NOMO-1 treated with DMSO at 0.1 percent for 48 hours (cell line): ENCODE results near the gene CASR.
"Not testable (repeated sequence)": the region's sequence is repeated elsewhere in the genome, so short reads cannot be mapped to it uniquely, and the experiment has no call there.

Experiments used
- DNase-seq: peaks from one replicate; lab custom pipeline; 2025; ENCODE audit not compliant: unreplicated experiment; lab: John Stamatoyannopoulos, UW

Gene CASR, protein sequence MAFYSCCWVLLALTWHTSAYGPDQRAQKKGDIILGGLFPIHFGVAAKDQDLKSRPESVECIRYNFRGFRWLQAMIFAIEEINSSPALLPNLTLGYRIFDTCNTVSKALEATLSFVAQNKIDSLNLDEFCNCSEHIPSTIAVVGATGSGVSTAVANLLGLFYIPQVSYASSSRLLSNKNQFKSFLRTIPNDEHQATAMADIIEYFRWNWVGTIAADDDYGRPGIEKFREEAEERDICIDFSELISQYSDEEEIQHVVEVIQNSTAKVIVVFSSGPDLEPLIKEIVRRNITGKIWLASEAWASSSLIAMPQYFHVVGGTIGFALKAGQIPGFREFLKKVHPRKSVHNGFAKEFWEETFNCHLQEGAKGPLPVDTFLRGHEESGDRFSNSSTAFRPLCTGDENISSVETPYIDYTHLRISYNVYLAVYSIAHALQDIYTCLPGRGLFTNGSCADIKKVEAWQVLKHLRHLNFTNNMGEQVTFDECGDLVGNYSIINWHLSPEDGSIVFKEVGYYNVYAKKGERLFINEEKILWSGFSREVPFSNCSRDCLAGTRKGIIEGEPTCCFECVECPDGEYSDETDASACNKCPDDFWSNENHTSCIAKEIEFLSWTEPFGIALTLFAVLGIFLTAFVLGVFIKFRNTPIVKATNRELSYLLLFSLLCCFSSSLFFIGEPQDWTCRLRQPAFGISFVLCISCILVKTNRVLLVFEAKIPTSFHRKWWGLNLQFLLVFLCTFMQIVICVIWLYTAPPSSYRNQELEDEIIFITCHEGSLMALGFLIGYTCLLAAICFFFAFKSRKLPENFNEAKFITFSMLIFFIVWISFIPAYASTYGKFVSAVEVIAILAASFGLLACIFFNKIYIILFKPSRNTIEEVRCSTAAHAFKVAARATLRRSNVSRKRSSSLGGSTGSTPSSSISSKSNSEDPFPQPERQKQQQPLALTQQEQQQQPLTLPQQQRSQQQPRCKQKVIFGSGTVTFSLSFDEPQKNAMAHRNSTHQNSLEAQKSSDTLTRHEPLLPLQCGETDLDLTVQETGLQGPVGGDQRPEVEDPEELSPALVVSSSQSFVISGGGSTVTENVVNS

GRCh38 chr3:122183521-122183892 is at the start of gene CASR:
CASR (plus strand) TSS chr3:122183668; CDS start chr3:122254190, 70,522 bp downstream.
- no peak for DNase-seq

DNA sequence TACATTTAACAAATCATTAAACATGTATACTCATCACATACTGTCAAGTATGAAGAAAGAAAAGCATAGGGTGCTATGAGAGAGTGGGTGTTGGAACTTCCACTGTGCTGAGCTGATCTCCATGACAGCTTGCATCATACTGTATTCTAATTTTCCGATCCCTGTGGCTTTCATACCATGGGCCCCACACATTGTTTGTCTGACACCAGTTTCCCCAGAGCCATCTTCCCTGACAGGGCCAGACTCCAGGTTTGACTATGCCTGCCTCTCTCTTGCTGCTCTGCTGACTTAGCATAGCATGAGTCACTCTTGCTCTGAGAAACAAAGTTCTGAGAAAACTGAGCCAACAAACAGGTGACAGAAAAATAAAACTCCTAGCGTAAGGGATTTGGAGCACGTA is 37.0 kb upstream of the CASR start:
- DNase-seq, result no peak

- DNase-seq, result no peak
These were observed 34.4 kb upstream of the CASR start for GRCh38 chr3:122148941-122149627.

DNA sequence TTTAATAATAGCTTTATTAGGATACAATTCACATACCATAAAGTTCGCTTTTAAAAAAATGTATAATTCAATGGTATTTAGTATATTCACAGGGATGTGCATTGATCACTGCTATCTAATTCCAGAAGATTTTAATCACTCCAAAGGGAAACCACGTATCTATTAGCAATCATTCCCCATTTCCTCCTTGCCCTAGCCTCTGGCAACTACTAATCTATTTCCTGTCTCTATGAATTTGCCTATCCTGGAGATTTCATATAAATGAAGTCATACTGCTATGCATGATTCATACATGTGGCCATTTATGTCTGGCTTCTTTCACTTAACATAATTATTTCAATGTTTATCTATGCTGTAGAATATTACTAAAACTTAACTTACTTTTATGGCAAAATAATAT is 32.0 kb upstream of the CASR start:
- no peak for DNase-seq

DNA sequence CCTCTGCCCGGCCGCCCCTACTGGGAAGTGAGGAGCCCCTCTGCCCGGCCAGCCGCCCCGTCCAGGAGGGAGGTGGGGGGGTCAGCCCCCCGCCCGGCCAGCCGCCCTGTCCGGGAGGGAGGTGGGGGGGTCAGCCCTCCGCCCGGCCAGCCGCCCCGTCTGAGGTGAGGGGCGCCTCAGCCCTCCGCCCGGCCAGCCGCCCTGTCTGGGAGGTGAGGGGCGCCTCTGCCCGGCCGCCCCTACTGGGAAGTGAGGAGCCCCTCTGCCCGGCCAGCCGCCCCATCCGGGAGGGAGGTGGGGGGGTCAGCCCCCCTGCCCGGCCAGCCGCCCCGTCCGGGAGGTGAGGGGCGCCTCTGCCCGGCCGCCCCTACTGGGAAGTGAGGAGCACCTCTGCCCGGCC is 18.5 kb upstream of the CASR start:
- not testable (repeated sequence) for DNase-seq

DNA sequence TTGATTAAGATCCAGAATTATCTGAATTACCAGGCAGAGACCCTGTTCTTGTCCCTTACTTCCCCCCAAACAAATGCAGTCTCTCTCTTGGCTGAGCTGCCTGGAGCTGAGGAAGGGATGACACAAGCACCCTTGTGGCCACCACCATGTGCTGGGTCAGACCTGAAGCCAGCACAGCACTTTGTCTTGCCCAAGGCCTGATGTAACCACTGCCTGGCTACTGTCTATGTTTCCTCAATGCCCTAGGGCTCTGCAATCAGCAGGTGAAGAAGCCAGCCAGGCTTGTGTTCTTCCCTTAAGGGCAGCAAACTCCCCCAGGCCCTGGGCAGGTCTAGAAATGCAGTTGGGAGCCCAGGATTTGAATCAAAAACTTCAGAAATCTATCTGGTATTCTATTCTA is 15.8 kb upstream of the CASR start:
- DNase-seq, result no peak

DNA sequence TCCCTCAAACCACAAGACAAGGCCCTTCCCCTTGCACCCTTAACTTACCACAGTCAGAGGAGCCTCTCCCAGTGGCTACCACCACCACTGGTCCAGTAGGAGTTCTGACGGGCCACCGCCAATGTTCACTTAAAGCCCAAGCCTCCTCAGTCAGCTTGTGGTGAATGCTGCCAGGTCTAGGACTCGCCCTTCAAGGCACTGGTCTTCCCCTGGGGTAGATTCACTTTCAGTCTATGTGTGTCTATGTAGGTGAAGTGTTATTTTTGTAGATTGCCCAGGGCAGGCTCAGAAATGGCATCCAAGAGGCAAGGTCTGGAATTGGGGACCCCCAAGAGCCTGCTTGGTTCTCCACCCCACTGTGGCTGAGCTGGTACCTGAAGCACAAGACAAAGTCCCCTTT is 15.4 kb upstream of the CASR start:
- no peak for DNase-seq

DNA sequence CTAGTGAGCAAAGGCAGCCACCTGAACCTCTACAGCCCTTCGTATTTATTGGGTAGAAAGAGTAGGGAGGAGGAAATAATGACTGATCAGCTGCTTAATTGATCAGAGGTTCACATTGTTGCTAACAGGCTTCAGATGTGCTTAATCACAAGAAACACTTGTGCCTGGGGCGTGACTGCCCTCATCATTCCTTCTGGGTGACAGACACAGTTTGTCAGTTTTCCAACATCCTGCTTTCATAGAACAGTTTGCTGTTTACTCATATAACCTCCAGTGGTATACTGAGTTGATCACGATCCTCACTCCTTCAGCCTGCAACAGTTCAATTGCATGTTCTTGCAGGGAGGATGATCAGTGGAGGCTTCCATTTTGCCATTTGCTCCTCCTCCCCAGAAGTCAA is 13.6 kb upstream of the CASR start:
- no peak for DNase-seq

- not testable (repeated sequence) for DNase-seq
These were observed 12.1 kb upstream of the CASR start for GRCh38 chr3:122171361-122171760.

- no peak for DNase-seq
These were observed 4.8 kb upstream of the CASR start for GRCh38 chr3:122178711-122179110.

DNA sequence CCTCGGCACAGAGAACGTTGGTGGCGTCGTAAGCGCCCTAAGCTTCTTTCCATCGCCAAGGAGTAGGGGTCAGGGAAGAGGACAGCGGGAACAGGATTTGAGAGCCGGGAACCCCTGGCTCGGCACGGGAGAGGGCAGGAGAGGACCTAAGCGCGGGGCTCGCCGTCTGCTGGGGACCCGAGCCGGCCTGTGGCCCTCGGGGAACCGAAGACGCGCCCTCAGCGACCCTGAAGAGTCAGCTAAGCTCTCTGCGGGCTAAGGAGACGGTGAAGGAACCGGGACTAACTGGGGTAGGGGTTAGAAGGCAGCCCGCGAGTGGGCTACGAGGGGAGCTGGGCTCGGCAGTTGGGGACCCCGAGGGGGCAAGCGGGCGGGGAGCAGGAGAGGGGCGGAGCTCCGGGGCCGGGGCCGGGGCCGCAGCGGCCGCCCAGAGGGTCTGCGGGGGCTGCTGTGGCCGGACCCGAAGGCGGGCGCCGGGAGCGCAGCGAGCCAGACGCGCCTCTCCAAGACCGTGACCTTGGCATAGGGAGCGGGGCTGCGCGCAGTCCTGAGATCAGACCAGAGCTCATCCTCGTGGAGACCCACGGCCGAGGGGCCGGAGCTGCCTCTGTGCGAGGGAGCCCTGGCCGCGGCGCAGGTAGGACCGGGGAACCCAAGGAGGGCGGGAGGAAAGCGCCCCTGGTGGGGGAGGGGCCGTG is 574 bp downstream of the CASR start:
- no peak for DNase-seq

- no peak for DNase-seq
These were observed 1.1 kb downstream of the CASR start for GRCh38 chr3:122184591-122184929.

DNA sequence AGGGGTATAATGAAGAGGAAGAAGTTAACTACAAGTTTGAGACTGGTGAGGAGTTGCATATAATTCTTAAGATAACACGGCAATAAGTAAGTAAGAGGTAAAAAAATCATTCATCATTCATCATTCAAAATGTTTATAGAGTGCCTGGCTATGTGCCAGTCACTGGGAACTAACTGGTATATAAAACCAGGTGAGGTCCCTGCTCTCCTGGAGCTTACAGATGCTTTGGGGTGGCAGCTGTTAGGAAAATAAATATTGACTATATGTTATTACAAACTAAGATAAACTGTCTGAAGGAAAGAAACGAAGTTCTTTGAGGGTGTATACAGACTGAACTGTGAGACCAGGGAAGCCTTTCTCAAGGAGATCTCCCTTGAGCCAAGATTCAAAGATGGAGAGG is 2.9 kb downstream of the CASR start:
- DNase-seq, result no peak

DNA sequence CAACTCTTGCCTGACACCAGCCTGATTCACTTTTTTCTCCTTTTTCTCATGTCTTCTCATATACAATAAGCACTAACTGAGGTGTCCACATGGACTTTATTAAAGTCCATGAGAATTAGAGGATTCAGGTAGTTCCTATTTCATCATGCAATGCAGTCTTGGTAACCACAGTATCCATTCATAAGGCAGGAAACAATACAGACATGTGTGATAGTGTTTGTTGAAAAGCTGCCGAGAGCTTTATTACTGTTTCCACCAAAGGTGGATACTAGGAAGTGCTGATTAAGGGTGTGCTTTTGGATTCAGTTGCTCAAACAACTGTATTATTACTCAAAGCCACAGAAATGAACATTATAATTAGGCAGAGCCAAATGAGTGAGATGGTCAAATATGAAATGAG is 5.3 kb downstream of the CASR start:
- DNase-seq, result no peak

- DNase-seq, result no peak
These were observed 5.9 kb downstream of the CASR start for GRCh38 chr3:122189357-122189756.

DNA sequence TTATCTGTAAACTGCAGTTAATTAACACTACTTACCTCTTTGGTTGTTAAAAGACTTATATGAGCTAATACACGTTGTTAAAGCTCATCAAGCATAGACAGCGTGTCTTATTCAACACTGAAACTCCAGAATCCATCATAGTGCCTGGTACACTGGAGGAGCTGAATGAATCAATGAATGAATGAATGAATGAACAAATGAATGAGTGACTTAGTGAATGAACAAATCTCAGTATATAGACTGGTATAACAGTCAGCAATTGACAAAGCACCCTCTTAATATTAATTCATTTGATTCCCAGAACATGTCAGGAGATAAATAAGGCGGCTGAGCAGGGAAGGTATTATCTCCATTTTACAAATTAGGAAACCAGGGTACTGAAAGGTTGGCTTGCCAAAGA is 7.1 kb downstream of the CASR start:
- no peak for DNase-seq

- no peak for DNase-seq
These were observed 15.5 kb downstream of the CASR start for GRCh38 chr3:122198966-122199365.

DNA sequence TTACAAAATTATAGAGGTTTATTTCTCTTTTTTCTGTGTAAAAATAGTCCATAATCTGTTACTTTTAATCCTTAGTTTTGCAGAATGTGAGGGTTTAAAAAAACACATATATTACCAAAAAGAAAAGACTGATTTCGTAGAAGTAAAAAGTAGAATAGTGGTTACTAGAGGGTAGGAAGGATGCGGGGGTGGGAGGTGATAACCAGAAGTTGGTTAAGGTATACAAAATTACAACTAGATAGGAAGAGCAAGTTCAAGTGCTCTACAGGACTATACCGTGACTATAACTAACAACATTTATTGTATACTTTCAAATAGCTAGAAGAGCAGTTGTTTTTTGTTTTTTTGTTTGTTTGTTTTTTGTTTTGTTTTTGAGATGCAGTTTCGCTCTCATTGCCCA is 16.1 kb downstream of the CASR start:
- no peak for DNase-seq

GRCh38 chr3:122200661-122201060 is 17.2 kb downstream of the CASR start:
- DNase-seq, result no peak

DNA sequence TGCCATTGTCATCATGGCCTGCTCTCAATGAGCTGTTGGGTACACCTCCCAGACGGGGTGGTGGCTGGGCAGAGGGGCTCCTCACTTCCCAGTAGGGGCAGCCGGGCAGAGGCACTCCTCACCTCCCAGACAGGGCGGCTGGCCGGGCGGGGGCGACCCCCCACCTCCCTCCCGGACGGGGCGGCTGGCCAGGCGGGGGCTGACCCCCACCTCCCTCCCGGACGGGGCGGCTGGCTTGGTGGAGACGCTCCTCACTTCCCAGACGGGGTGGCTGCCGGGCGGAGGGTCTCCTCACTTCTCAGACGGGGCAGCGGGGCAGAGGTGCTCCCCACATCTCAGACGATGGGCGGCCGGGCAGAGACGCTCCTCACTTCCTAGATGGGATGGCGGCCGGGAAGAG is 18.0 kb downstream of the CASR start:
- DNase-seq, result not testable (repeated sequence)

DNA sequence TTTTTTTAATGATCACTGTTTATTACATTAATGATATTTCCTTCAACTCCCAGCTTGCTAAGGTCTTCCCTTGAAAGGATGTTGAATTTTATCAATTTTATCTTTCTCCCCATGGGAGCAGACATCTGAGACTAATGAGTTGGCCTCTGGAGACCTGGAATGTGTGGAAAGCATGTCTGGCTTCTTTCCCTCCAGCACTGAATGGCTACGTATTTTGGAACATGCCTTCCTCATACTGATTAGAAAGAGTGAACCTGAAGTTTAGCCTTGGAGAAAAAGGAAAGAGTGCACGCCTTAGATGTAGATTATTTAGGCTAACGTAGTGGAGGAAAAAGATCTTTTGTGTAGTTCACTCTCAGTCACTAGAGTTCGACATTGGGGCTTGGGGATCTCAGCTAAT is 25.1 kb downstream of the CASR start:
- DNase-seq, result no peak
